HG03108 (cell line): ENCODE data around the gene ECT2.
"Not testable (repeated sequence)": the region's sequence is repeated elsewhere in the genome, so short reads cannot be mapped to it uniquely, and the experiment has no call there.

Experiments
- ATAC-seq: cut with Tn5 transposase; IDR thresholded peaks from one replicate; pipeline ENCODE4 v1.9.1; 2021; ENCODE audit warnings: moderate library complexity; ENCODE audit not compliant: unreplicated experiment

ECT2 gene, protein sequence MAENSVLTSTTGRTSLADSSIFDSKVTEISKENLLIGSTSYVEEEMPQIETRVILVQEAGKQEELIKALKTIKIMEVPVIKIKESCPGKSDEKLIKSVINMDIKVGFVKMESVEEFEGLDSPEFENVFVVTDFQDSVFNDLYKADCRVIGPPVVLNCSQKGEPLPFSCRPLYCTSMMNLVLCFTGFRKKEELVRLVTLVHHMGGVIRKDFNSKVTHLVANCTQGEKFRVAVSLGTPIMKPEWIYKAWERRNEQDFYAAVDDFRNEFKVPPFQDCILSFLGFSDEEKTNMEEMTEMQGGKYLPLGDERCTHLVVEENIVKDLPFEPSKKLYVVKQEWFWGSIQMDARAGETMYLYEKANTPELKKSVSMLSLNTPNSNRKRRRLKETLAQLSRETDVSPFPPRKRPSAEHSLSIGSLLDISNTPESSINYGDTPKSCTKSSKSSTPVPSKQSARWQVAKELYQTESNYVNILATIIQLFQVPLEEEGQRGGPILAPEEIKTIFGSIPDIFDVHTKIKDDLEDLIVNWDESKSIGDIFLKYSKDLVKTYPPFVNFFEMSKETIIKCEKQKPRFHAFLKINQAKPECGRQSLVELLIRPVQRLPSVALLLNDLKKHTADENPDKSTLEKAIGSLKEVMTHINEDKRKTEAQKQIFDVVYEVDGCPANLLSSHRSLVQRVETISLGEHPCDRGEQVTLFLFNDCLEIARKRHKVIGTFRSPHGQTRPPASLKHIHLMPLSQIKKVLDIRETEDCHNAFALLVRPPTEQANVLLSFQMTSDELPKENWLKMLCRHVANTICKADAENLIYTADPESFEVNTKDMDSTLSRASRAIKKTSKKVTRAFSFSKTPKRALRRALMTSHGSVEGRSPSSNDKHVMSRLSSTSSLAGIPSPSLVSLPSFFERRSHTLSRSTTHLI

GRCh38 chr3:172750368-172751174 is at the start of gene ECT2:
TSS of gene ECT2 (plus strand) at chr3:172750726. CDS start at chr3:172754531, 3,805 bp downstream.
- ATAC-seq, result peak; percentile 95

DNA sequence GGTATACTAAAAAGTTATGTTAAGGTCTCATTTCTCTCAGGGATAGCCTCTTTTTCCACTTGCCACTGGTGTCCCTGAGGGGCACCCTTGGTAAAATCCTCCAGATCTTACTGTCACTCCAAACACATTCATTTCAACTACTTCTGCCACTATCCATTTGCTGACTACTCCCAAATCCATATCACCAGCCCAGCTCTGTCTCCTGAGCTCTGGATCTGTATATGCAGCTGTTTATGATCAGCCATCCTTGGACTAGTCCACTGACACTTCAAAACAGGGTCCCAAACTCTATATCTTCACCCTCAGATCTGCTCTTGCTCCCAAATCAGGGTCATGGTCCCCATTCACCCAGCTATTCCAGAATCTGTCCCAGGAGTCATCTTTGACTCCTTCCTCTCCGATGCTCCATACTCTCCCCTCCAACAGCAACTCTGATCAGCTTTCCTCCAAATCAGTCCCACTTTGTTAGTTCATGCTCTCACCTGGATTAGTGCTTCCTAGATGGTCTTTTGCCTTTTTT is 49.5 kb upstream of the ECT2 start:
- ATAC-seq, result no peak

DNA sequence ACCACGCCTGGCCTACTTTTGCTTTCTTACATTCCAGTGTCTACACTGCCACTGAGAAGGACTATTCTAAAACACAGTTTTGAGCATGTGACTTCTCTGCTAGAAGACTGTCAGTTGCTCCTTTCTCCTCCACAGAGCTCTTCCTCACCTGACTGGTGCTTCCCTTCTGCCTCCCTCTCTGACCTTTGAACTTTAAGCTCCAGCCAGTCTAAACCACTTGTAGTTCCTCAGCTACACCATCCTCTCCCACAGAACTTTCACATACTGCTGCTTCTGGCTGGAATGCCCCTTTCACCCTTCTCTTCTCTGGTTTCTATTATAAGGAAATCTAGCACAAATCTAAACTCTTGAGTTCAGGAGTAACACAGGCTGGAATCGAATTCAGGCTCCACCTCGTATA is 48.8 kb upstream of the ECT2 start:
- no peak for ATAC-seq

- ATAC-seq, result no peak
Observed at GRCh38 chr3:172702256-172702655, 48.3 kb upstream of the ECT2 start.

- not testable (repeated sequence) for ATAC-seq
Observed at GRCh38 chr3:172702731-172703130, 47.8 kb upstream of the ECT2 start.

GRCh38 chr3:172704001-172704400 is 46.5 kb upstream of the ECT2 start:
- no peak for ATAC-seq

DNA sequence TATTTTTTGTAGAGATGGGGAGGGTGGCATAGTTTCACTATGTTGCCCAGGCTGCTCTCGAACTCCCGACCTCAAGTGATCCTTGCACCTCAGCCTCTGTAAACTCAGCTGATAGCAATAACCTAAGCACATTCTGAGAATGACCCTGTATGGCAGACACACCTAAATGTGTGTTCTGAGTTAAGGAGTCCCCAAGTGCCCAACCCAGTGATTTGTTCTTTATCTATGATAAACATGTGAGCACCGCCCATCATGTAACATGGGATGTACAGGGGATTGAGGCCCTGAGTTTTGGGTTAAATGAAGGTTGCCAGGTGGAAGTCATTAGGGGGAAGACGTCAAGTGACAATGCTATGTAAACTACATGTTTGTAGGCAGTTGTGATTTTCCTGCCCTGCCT is 45.4 kb upstream of the ECT2 start:
- no peak for ATAC-seq

- ATAC-seq, result no peak
Observed at GRCh38 chr3:172707030-172707429, 43.5 kb upstream of the ECT2 start.

DNA sequence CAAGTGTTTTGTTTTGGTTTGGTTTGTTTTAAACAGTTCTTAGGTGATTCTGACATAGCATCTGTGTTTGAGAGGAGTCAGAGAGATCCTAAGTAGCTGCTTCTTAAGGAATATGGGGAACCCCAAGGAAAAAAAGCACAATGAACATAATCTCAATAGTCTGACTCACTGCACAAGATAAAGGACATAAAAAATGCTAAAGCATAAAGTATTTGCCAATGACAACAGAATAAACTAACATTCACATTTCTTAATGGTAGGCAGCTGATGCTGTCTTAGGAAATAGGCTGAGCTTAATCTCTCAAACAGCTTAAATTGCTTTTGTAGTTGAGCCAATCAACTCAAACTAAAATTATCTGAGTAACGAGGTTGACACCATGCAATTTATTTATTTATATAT is 42.6 kb upstream of the ECT2 start:
- ATAC-seq, result no peak

DNA sequence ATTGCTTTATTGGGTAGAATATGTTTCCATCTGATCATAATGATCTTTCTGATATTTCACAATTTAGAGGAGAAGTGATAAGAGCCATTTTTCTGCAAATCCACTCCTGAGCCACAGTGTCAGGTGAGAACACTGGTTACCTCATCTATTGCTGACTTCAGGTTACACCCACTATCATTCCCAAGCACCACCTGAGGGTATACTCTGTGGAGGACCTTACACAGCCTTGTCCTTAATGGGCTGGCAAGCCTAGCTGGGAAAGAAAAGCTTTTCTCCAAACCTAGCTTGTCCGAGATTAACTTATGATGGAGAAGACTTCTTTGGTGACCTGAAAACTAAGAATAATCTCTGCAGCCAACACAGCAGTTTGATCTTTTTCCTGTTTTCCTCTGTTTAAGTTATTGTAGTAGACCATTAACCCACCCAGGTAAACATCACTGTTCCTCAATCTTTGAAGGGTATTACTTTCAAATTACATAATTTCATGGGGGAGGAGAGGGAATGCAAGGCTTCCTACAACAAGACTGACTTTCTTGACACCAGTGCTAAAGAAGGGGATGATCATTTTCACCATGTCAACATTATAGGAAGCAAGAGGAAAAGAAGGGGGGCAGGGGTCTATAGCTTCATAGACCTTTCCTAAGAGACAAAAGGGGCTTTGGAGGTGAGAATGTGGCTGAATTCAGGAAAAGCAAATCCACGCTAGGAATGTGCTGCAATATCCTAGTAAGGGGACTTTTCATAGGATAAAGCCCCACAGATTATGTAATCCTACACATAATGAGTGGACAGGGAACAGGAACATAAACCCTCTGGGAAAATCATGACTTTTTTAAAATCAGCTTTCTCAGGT is 41.4 kb upstream of the ECT2 start:
- no peak for ATAC-seq

- ATAC-seq, result peak; percentile 1
Observed at GRCh38 chr3:172709774-172710663, 40.5 kb upstream of the ECT2 start.

- ATAC-seq, result peak; percentile 100
Observed at GRCh38 chr3:172710664-172711453, 39.7 kb upstream of the ECT2 start, which contains the start of gene NCEH1. TSS of gene NCEH1 (minus strand) at chr3:172711067. CDS start at chr3:172710984, 83 bp downstream.

DNA sequence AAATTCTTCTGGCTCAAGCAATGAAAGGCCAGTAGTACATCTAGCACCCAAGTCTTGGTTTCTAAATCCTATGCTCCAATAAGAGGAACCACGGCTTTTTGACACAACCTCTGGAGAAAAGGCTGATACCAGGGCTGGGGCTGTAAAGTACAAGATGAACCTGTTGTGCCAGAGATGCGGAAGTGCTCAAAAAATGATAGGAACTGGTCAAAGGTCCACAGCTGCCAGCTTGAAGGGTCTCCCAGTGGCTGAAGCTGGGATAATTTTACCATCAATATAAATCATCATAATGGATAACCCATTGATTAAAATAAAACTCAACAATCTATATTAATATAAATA is 39.1 kb upstream of the ECT2 start:
- no peak for ATAC-seq

DNA sequence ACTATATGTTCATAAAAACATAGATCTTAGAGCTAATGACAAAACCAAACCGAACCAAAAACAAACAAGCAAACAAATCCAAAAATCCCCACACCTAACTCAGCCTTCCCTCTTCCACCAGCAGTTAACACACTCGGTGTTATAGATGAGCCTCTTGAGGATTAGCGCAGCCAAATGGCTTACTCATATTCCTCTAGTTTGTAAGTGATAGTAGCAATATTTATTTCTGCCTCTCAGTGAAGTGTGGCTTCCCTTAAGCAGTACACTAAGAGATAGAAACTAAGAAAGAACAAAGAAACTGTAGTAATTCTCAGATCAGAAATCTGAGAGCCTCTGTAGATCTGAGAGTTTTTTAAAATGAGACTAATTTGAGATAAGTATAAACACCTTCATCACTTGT is 37.2 kb upstream of the ECT2 start:
- ATAC-seq, result no peak

DNA sequence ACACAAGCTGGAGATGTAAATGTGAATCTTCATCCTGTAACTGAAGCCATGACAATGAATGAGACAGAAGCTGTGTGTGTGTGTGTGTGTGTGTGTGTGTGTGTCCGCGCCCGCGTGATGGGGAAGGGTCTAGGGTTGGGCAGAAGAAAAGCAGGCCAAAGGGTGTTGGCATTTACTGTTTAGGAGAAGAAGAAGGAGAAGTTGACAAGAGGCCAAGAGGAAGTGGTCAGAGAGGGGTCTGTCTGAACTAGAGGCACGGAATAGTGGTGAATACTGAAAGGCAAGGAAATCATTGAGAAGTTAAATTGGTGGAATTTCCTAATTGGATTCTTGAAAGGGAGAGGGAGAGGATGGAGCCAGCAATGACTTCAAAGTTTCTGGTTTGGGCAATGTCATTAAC is 34.0 kb upstream of the ECT2 start:
- no peak for ATAC-seq

DNA sequence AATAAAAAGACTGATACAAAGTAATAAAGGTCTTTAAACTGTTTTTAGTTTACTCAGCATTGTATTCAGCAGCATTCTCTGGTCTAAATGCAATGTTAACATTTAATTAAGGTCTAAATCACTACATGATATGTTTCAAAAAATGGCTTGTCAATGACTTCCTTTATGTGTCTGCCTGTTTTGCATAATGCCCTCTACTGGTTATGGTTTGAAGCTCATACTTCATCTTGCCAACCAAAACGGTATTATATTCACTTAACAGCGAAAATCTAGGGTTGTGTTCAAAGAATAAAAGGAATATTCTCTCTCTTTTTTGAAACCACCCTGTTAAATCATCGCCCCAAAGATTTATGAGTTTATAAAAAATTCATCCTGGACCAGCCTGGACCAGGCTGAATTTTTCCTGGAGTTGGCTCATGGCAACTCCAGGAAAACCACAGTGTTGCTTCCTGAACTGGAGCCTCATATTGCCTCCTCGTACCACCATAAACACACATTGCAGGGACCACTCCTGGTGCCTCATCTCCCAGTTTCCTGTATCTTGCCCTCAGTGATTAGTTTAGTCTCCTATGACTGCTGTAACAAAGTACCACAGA is 32.9 kb upstream of the ECT2 start:
- ATAC-seq, result no peak

GRCh38 chr3:172722536-172723040 is 27.9 kb upstream of the ECT2 start:
- not testable (repeated sequence) for ATAC-seq

- no peak for ATAC-seq
Observed at GRCh38 chr3:172726380-172726779, 24.1 kb upstream of the ECT2 start.
